ENCODE data around the gene GALNT1. TPM values are rescaled to one million over a fixed set of nuclear protein-coding genes. Genes with fewer than 3 reads are reported as not detected.

The GALNT1 gene
- total RNA-seq, 1 donor from 2014 or later = 46.7 TPM

DNA sequence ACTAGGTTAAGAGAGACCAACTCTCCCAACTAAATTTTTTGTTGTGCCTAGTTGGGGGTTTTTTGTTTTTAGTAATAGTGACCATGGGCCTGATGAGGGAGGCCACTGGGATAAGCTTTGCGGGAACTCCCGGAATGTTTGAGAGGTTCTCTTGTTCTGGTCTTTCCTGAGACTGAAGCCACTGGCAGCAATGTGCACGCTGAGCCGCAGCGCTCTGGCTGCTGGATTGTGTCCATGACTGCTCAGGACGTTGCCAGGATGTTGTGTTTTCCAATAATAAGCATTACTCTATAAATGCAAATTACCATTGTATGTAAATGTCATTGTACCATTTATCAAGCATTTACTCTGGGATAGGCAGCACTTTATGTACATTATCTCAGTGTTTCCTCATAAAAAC, 126.1 kb downstream of the GALNT1 start:
- intact Hi-C loops (cut with micrococcal nuclease) = no loop called here

DNA sequence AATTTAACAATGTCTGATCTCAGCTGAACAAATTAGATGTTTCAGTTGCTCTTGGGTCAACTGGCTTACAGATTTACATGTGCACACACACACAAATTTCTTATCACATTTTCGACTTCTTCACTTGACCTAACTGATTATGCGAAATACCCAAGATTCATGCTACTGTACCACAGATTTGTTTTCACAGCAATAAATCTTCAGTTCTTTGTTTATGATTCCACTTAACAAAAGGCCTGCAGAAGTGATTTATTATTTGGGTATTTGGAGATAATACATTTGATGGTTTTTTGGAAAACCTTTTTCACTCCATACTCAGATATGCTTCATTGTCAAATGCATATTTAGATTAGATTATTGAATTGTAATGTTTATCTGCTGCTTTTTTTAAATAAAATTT, 129.0 kb downstream of the GALNT1 start:
- intact Hi-C loops (cut with micrococcal nuclease) = no loop called here

DNA sequence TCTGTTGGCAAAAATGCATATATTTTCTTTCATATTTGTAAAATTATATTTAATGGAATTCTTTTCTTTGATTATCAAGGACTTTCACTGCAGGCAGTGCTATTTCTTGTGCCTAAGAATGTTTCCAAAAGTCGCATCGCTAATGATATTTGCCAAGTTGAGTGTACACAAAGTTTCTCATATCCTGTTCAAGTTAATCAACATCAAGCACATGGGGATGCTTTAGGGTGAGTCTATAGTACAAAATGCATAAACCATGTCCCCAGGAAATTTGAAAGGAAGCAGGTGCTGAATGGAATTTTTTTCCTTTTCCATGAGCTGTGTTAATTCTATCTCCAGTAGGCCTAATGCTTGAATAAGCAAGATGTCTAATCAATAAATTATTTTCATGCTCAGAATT, 129.7 kb downstream of the GALNT1 start:
- intact Hi-C loops (cut with micrococcal nuclease) = no loop called here

DNA sequence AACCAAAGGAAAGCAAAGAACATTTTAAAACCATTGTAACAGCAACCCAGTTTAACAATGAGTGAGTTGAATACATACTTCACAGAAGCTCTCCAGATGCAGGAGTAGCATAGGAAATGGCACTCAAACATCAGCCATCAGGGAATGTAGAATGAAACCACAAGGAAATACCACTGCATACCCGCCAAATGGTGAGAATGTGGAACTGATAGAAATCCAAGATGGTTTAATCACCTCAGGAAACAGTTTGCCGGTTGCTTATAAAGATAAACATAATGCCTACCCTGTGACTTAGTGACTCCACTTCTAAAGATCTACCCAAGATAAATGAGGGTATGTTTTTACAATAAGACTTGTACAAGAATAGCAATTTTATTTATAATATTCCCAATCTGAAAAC, 132.0 kb downstream of the GALNT1 start:
- intact Hi-C loops (cut with micrococcal nuclease) = no loop called here

DNA sequence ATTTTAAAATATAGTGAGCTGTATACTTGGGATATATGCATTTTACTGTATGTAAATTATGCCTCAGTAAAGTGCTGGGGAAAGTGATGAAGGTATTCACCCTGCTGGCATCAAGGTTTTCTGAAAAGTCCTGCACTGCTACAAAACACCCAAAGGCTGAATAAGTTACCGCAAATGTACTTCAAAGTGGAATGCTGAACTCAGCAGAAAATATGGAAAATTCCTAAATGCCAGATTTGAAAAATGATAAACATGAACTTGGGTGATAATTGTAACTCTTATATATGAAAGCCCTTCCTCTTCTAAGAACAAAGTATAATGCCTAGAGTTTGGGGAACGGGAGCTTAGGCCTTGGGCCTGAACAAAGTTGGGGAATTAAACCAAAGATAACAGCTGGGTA, 133.0 kb downstream of the GALNT1 start:
- intact Hi-C loops (cut with micrococcal nuclease) = no loop called here

DNA sequence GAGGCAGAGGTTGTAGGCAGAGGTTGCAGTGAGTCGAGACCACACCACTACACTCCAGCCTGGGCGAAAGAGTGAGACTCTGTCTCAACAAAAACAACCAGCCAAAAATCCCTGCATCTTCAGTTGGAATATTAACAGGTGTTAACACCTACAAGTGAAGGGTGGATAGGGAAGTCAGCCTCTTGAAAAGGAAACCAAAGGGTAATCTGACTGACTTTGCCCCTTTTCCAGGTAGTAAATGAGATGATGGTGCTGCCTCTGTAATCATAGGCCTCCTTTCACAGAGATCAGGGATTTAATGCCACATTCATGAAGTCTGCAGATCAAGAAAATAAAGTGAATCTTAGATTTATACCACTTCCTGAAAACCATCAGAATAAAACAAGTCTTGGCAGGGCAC, 133.6 kb downstream of the GALNT1 start:
- intact Hi-C loops (cut with micrococcal nuclease) = no loop called here

DNA sequence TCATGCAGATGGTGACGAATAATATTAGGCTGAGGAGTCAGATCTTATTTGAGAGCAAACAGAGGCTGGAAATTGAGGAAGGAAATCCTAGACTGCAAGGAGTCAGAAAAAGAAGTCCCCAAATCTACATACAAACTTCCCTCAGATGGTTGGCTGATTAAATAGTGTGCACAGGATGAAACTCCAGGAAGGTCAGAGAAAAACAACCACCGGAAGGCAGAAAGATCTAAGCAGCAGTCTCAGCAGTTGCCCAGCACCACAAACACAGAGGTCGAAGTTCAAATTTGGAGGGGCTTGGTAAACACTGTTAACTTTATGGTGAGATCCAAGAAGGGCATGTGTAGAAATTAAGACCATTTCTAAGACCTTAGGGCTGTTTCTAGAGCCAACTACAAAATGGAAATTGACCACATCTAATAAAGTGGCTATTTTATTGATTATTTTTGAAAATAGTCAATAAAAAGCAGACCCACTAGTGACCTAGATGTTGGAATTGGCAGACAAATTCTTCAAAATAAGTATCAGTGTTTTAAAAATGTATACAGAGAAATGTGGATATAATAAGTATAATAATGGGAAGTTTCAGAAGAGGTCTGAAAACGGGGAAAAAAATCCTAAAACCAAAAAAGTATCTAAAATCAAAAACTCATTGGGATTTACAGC, 134.8 kb downstream of the GALNT1 start:
- intact Hi-C loops (cut with micrococcal nuclease) = no loop called here

DNA sequence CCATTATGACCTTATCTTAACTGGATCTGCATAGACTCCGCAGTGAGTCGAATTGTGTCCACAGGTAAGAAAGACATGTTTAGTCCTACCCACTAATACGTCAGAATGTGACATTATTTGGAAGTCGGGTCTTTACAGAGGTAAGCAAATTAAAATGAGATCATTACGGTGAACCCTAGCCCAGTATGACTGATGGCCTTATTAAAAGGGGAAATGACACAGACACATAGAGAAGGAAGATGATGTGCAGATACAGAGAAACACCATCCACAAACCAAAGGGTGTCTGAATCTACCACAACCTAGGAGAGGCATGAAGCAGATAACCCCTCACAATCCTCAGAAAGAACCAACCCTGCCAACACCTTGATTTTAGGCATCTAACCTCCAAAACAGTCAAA, 135.6 kb downstream of the GALNT1 start:
- intact Hi-C loops (cut with micrococcal nuclease) = no loop called here

DNA sequence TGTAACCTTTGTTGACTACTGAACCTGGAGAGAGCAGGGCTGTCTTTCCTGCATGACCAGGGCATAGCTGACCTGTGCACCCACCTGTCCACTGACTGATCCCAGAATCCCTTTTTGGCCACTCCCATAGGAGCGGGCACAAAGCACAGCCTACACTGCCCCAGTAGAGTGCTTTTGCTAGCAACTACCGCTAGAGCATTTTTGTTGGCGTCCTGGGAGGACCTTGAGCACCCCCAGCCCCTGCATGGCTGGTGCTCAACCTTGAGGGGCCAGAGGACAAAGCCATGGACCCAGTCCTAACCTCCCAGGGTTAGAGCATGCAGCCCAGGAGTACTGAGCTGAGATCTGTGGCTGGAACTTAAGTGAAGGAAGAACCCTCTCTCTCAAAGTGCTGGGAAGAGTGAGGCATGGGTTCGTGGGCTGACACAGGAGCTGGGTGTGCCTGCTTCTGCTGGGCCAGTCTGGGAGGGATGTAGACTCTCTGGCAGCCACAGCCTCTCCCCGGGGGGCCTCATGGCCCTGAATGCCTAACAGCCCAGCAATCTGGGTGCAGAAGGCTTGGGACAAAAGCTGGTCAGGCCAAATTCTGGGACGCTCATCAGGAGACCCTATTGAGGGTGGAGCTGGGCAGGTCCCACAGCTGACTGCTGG, 140.0 kb downstream of the GALNT1 start:
- intact Hi-C loops (cut with micrococcal nuclease) = no loop called here

DNA sequence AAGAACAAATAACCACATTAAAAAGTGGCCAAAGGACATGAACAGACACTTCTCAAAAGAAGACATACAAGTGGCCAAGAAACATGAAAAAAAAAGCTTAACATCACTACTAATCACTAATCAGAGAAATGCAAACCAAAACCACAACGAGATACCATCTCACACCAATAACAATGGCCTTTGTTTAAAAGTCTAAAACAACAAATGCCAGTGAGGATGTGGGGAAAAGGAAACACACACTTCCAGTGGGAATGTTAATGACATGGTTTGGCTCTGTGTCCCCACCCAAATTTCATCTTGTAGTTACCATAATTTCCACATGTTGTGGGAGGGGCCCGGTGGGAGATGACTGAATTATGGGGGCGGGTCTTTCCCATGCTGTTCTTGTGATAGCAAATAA, 147.1 kb downstream of the GALNT1 start:
- intact Hi-C loops (cut with micrococcal nuclease) = no loop called here

DNA sequence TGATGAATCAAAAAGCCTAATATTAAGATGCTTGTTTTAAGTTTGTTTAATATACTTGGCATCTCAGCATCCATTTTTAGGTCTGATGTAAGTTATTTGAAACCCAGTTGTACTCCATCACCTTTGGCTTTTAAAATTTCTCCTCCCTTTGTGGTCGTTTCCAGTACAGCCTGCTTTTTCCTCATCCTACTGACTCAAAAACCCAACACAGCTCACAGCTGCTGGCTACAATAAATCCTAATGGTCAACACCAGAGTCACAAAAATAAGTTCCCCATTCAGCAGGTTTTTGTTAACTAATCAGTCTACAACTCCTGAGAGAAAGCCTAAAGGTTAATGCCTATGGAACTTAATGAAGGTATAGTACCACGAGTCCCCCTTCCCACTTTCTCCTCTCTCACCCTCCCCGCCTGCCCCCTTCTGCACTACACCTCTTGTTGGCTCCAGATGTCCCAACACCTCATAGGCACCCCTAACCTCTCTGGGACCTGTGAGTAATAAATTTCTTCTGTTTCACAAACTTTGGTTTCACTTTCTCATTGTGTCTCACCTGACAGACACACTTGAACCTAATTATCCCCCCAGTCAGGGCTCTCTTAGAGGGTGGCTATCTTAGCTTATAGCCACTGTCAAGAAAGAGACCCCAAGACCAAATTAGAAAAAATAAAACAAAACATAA, 148.6 kb downstream of the GALNT1 start:
- intact Hi-C loops (cut with micrococcal nuclease) = no loop called here

DNA sequence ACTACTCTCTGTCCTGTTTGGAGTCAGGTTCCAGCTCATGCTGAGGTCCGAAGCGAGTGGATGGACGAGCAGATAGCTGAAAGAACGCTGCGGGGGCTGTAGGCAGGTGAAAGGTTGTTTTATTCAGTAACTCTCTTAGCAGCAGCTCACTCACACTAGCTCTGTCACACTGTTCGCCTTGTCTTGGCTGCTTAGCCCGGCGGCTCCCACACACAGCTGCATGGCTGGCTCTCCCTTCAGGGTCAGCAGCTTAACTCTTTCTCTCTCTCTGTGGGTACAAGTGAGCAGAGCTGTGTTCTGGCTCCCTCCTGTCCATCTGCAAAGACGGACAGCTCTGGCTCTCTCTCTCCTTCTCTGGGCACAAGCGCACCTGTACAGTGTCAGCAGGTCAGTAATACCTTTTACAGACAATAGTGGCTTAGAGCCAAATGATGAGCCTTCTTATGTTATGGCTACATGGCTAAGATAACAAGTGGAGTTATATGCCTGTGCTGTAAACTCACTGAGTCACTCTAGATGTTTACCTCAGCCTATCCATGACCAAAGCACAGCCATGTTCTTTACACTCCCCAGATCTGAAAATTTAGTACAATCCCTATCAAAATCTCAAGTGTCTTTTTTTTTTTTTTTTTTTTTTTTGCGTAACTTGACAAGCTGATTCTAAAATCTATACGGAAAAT, 149.3 kb downstream of the GALNT1 start:
- intact Hi-C loops (cut with micrococcal nuclease) = no loop called here

DNA sequence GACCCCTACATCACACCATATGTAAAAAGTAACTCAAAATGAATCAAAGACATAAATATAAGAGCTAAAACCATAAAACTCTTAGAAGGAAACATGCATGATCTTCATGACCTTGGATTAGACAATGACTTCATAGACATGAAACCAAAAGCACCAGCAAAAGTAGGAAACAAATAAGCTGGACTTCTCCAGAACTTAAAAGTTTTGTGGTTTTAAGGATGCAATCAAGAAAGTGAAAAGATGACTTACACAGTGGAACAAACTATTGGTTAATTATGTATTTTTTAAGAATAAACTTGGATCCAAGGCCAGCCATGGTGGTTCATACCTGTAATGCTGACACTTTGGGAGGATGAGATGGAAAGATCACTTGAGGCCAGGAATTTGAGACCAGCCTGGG, 150.2 kb downstream of the GALNT1 start:
- intact Hi-C loops (cut with micrococcal nuclease) = no loop called here

DNA sequence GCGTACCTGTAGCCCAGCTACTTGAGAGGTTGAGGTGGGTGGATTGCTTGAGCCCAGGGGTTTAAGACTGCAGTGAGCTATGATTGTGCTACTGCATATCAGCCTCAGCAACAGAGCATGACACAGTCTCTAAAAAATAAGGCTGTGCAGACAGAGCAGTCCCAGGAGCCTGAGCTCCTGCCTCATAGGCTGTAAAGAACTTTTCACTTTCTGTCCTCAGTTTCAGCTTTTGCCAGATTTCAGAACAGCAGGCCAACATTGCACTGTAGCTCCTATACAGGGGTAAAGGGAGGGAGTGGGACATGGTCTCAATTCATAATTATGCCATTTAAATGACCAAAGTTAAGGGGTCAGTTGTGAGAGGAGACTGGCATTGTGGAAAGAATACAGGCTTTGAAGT, 150.6 kb downstream of the GALNT1 start:
- intact Hi-C loops (cut with micrococcal nuclease) = no loop called here

DNA sequence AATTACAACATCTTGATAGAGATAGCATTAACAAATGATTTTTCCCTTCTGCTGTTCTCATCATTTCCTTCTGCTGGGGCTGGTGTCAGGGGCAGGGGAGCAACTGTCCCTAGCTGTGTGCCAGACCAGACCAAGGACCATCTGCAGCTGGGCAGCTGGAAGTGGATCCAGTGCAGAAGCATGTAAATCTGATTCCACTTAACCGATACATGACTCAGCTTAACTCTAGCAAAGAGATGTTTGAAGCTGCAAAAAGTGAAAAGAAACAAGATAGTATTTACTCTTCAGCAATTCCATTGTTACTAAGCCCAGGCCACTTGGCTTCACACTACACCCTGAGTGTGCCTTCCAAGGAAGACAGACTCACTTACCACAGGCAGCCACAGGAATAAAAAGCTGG, 151.1 kb downstream of the GALNT1 start:
- intact Hi-C loops (cut with micrococcal nuclease) = no loop called here

DNA sequence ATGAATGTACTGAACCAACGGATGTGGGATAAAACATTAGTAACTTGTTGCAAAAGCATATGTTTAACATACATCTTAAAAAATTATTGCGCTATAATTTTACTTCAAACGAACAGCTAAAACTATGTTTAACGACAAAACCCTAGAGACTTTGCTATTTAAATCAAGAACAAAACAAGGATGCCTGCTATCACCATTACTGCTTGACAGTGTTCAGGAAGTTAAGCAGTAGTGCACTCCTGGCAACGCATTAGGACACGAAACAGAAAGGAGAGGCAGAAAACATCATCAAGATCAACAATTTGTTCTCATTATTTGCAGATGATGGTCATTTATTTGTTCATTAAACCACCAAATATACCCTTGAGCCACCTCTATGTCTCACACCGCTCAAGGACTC, 151.9 kb downstream of the GALNT1 start:
- intact Hi-C loops (cut with micrococcal nuclease) = no loop called here

DNA sequence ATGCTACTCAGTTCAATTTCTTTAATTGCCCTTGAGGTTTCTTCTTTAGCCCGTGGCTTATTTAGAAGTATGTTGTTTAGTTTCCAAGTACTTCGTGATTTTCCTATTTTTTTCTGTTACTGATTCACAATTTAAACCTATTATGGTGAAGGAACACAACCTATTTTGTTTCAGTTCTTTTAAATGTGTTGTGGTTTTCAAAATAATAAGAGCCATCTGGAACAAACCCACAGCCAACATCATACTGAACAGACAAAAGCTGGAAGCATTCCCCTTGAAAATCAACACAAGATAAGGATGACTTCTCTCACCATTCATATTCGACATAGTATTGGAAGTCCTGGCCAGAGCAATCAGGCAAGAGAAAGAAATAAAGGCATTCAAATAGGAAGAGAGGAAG, 155.2 kb downstream of the GALNT1 start:
- intact Hi-C loops (cut with micrococcal nuclease) = no loop called here

DNA sequence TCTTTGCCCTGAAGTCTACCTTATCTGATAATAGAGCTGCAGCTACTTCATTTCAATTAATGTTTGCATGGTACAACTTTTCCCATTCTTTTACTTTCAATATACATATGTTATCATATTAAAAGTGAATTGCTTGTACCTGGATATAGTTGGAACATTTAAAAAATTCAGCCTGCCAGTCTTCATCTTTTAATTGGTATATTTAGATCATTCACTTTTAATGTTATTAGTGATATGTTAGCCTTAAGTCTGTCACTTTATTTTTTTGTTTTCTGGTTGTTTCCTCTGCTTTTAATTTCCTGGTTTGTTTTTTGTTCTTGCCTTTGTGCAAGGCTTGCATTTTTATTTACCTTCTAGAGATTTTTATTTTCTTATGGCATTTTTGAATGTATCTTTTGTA, 158.2 kb downstream of the GALNT1 start:
- intact Hi-C loops (cut with micrococcal nuclease) = no loop called here

DNA sequence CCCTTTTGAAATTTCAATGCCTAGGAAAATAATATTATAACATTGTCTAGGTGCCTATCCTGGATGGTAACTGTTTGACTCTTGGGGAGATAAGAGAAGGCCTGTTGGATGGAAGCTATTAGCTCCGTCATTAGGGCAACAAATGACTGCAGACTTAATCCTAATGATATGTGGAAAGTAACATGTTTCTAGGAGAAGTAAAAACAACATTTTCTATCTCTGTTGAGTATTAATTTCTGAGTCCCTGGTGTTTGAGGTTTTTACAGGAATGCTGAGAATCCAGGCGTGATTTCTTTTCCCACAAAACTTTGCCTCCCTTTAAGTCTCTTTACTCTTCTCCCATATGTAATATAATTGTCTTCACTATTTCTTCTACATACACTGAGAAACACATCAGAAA, 159.1 kb downstream of the GALNT1 start:
- intact Hi-C loops (cut with micrococcal nuclease) = no loop called here

DNA sequence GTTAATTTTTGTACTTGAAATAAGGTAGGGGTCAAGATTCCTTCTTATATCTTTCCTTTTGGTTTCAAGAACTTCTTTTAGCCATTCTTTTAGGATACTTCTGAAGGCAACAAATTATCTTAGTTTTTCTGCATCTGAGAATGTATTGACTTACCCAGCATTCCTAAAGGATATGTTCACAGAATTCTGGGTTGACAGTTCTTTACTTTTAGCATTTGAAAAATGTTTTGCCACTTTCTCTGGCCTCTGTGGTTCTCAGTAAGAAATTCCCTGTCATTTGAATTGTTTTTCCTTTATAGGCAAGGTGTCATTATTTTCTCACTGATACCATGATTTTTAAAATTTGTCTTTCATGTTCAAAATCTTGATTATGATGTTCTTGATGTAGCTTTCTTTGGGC, 162.4 kb downstream of the GALNT1 start:
- intact Hi-C loops (cut with micrococcal nuclease) = no loop called here

DNA sequence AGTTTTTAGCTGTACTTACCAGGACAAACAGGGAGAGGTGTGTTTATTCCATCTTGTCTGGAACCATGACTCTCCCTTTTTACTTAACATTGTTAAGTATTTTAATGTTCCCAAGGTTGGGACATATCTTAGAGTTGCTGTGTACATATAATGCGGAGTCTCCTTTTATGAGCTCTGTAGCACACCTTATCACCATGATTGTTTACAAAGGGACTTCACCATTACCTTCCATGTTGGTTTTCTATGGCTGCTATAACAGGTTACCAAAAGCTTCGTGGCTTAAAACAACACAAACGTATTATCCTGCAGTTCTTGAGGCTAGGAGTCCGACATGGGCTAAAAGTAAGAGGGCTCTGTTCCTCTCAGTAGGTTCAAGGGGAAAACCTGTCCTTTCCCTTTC, 164.3 kb downstream of the GALNT1 start:
- intact Hi-C loops (cut with micrococcal nuclease) = no loop called here

DNA sequence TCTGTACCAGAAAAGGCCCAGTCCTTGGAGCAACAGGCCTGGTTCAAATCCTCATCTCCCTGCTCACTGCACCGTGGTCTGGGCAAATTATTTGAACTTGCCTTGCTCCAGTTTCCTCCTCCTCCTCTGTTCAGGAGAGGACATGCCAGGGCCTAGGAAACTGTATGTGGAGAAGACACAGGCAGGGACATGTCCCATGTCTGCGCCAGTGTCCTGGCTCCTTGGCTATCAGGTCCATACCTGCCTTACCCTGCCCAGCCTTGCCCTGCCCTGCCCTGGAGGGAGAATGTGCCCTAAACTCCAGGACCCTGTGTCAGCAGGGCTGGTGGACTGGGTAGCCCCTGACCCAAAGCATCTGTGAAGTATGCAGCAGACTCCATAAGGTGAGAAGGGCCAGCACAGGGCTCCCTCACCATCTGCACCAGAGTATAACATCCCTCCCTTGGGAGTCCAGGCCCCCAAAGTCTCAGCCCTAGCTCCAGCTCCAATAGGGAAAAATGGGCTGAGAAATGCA, 165.3 kb downstream of the GALNT1 start:
- intact Hi-C loops (cut with micrococcal nuclease) = no loop called here
